H9 (cell line): Measurements from ENCODE around the gene NPIPA5. TPM values are rescaled to one million over a fixed set of nuclear protein-coding genes. Genes with fewer than 3 reads are reported as not detected.
"Not testable (repeated sequence)": the region's sequence is repeated elsewhere in the genome, so short reads cannot be mapped to it uniquely, and the experiment has no call there.

ENCODE experiments used
- DNase-seq: peaks from one replicate; pipeline ENCODE4 v3.0.0-alpha.2; 2017
- H2AFZ ChIP-seq: one replicate; pipeline ENCODE4 v1.6.1; 2013; ENCODE audit warnings: mild to moderate bottlenecking, low read length, control low read depth, moderate library complexity
- H2AK5ac ChIP-seq: 2 replicates; pipeline ENCODE4 v1.6.1; 2013; ENCODE audit warnings: low read length, control low read depth, mixed read lengths; ENCODE audit not compliant: insufficient read length
- H2BK120ac ChIP-seq: one replicate; pipeline ENCODE4 v1.6.1; 2013; ENCODE audit warnings: low read depth, mild to moderate bottlenecking, low read length, control low read depth, inconsistent platforms; ENCODE audit not compliant: poor library complexity, severe bottlenecking
- H2BK12ac ChIP-seq: 2 replicates; pipeline ENCODE4 v1.6.1; 2013; ENCODE audit warnings: low read length, control low read depth, mixed read lengths, low read depth; ENCODE audit not compliant: insufficient read length
- H2BK15ac ChIP-seq: 2 replicates; pipeline ENCODE4 v1.6.1; 2013; ENCODE audit warnings: low read depth, low read length, control low read depth
- H2BK20ac ChIP-seq: one replicate; pipeline ENCODE4 v1.6.1; 2013; ENCODE audit warnings: low read depth, mild to moderate bottlenecking, low read length, control low read depth, inconsistent platforms; ENCODE audit not compliant: poor library complexity, severe bottlenecking
- H2BK5ac ChIP-seq: 2 replicates; pipeline ENCODE4 v1.6.1; 2013; ENCODE audit warnings: low read length, control low read depth, mixed read lengths; ENCODE audit not compliant: insufficient read length
- H3K14ac ChIP-seq: 2 replicates; pipeline ENCODE4 v1.6.1; 2013; ENCODE audit warnings: low read length, control low read depth; ENCODE audit not compliant: insufficient read depth
- H3K18ac ChIP-seq: 2 replicates; pipeline ENCODE4 v1.6.1; 2013; ENCODE audit warnings: low read depth, mild to moderate bottlenecking, mixed read lengths, low read length, control low read depth; ENCODE audit not compliant: insufficient read length
- H3K23ac ChIP-seq: 2 replicates; pipeline ENCODE4 v1.6.1; 2013; ENCODE audit warnings: low read length, control low read depth, mixed read lengths, low read depth; ENCODE audit not compliant: insufficient read length
- H3K23me2 ChIP-seq: 2 replicates; pipeline ENCODE4 v1.6.1; 2013; ENCODE audit warnings: low read depth, mild to moderate bottlenecking, mixed read lengths, low read length, control low read depth; ENCODE audit not compliant: insufficient read length, poor library complexity, severe bottlenecking
- H3K27ac ChIP-seq: 2 replicates; pipeline ENCODE4 v1.5.1; 2013; ENCODE audit warnings: low read length, control low read depth, mixed read lengths, low read depth; ENCODE audit not compliant: insufficient read length
- H3K27me3 ChIP-seq: 2 replicates; pipeline ENCODE4 v1.6.1; 2013; ENCODE audit warnings: low read length, control low read depth, inconsistent platforms; ENCODE audit not compliant: insufficient read depth
- H3K4ac ChIP-seq: 2 replicates; pipeline ENCODE4 v1.6.1; 2013; ENCODE audit warnings: low read depth, mild to moderate bottlenecking, control low read depth, inconsistent platforms, low read length, moderate library complexity
- H3K4me1 ChIP-seq: 2 replicates; pipeline ENCODE4 v1.6.1; 2013; ENCODE audit warnings: low read length, control low read depth, inconsistent platforms; ENCODE audit not compliant: insufficient read depth
- H3K4me2 ChIP-seq: 2 replicates; pipeline ENCODE4 v1.6.1; 2013; ENCODE audit warnings: low read length, control low read depth, mixed read lengths; ENCODE audit not compliant: insufficient read length, insufficient read depth
- H3K56ac ChIP-seq: 2 replicates; pipeline ENCODE4 v1.6.1; 2013; ENCODE audit warnings: low read depth, mild to moderate bottlenecking, mixed read lengths, low read length, control low read depth; ENCODE audit not compliant: insufficient read length
- H3K79me1 ChIP-seq: 2 replicates; pipeline ENCODE4 v1.6.1; 2013; ENCODE audit warnings: low read depth, mild to moderate bottlenecking, moderate library complexity, low read length, control low read depth, inconsistent platforms; ENCODE audit not compliant: insufficient read depth, poor library complexity, severe bottlenecking
- H3K79me2 ChIP-seq: 2 replicates; pipeline ENCODE4 v1.6.1; 2013; ENCODE audit warnings: low read length, control low read depth, inconsistent platforms; ENCODE audit not compliant: insufficient read depth
- H3K9ac ChIP-seq: 2 replicates; pipeline ENCODE4 v1.6.1; 2013; ENCODE audit warnings: low read length, control low read depth, mixed read lengths; ENCODE audit not compliant: insufficient read length; ENCODE audit errors: extremely low read depth
- H3K9me3 ChIP-seq: one replicate; pipeline ENCODE4 v1.6.1; 2013; ENCODE audit warnings: low read depth, low read length, inconsistent platforms; ENCODE audit not compliant: control insufficient read depth
- H3T11ph ChIP-seq: one replicate; pipeline ENCODE4 v1.6.1; 2013; ENCODE audit warnings: mild to moderate bottlenecking, low read length, control low read depth, inconsistent platforms
- H4K20me1 ChIP-seq: one replicate; pipeline ENCODE4 v1.6.1; 2013; ENCODE audit not compliant: control insufficient read depth, insufficient read length, insufficient read depth
- H4K5ac ChIP-seq: 2 replicates; pipeline ENCODE4 v1.6.1; 2013; ENCODE audit warnings: low read depth, mild to moderate bottlenecking, mixed read lengths, low read length, control low read depth; ENCODE audit not compliant: insufficient read length
- H4K8ac ChIP-seq: replicated peaks from 2 replicates; pipeline ENCODE4 v1.6.1; 2013; ENCODE audit warnings: low read length, control low read depth, mixed read lengths, low read depth; ENCODE audit not compliant: insufficient read length
- H4K91ac ChIP-seq: 2 replicates; pipeline ENCODE4 v1.6.1; 2013; ENCODE audit warnings: low read depth, mild to moderate bottlenecking, moderate library complexity, mixed read lengths, low read length, control low read depth; ENCODE audit not compliant: insufficient read length
- H3K27ac Mint-ChIP-seq, 3 experiments: 2 replicates in 2 of 3; 3 replicates in 1 of 3; pipeline ENCODE4 v1.8.0; 2020 to 2021; ENCODE audit warnings: mixed read lengths in 3 of 3, mild to moderate bottlenecking in 1 of 3, moderate library complexity in 1 of 3
- H3K27me3 Mint-ChIP-seq: 2 replicates; pipeline ENCODE4 v1.8.0; 2021; ENCODE audit warnings: low read depth, mild to moderate bottlenecking, moderate library complexity, mixed read lengths
- H3K36me3 Mint-ChIP-seq, 3 experiments: 2 replicates in 2 of 3; 3 replicates in 1 of 3; pipeline ENCODE4 v1.8.0; 2020 to 2021; ENCODE audit warnings: low read depth in 3 of 3, mixed read lengths in 3 of 3; ENCODE audit not compliant: insufficient read depth in 1 of 3
- H3K4me1 Mint-ChIP-seq, 2 experiments: 2 replicates each; pipeline ENCODE4 v1.8.0; 2020; ENCODE audit warnings: mixed read lengths in 2 of 2
- H3K4me3 Mint-ChIP-seq, 2 experiments: 2 replicates in 1 of 2; 3 replicates in 1 of 2; pipeline ENCODE4 v1.8.0; 2020 to 2021; ENCODE audit warnings: mild to moderate bottlenecking in 2 of 2, mixed read lengths in 2 of 2, moderate library complexity in 1 of 2
- H3K9me3 Mint-ChIP-seq, 2 experiments: 2 replicates in 1 of 2; 3 replicates in 1 of 2; pipeline ENCODE4 v1.8.0; 2020; ENCODE audit warnings: mild to moderate bottlenecking in 2 of 2, mixed read lengths in 2 of 2, moderate library complexity in 1 of 2
- WGBS: extraction: QIAGEN DNeasy Blood & Tissue Kit; methylation state at CpG from one replicate; pipeline ENCODE4 v1.1.7; 2013; ENCODE audit warnings: missing lambda C conversion rate, low lambda C conversion rate, mixed read lengths; ENCODE audit not compliant: insufficient read length; ENCODE audit errors: extremely low coverage; 5-methylcytosine and 5-hydroxymethylcytosine counted together
- total RNA-seq: library from RNA; stranded (reverse); gene quantifications from 2 replicates; pipeline ENCODE4 v1.2.1, GENCODE V29; 2021

The NPIPA5 gene
- total RNA-seq, 1 experiment from 2014 or later = 5.2 TPM

DNA sequence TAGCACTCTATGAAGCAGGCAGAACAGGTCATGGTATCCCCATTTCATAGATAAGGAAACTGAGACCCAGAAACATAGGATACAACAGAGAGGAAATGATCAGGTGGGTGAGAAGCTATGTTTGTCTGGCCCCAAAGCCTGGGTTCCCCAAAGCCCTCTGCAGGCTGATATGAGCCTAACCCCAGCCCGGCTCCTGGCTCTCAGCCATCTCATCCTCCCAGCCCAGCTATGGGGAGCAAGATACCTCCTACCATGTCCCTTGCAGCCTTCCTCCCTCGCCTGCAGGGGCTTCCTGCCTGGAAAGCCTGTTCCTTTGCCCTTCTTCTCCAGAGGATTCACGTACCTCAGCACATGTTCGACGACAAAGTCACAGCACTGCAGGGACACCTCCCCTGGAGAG, 26.3 kb downstream of the NPIPA5 start:
- H3K79me2 ChIP-seq, H3K4ac ChIP-seq, H3K79me1 ChIP-seq, H4K8ac ChIP-seq, H4K20me1 ChIP-seq, H3K4me1 Mint-ChIP-seq, DNase-seq, H2BK120ac ChIP-seq, H3K4me2 ChIP-seq, H4K91ac ChIP-seq, H3K56ac ChIP-seq, H3K27ac Mint-ChIP-seq, H3K36me3 Mint-ChIP-seq, H3K27me3 Mint-ChIP-seq, H4K5ac ChIP-seq, H3K23me2 ChIP-seq, H2AFZ ChIP-seq, H3K27me3 ChIP-seq, H2BK5ac ChIP-seq, H3K4me1 ChIP-seq, H3K18ac ChIP-seq, H3K14ac ChIP-seq, H3K23ac ChIP-seq, H2AK5ac ChIP-seq, H3T11ph ChIP-seq, H2BK15ac ChIP-seq, H3K4me3 Mint-ChIP-seq, H2BK12ac ChIP-seq, H2BK20ac ChIP-seq, H3K27ac ChIP-seq, H3K9ac ChIP-seq, H3K9me3 Mint-ChIP-seq, H3K9me3 ChIP-seq: not testable (repeated sequence)
- WGBS = no CpG with 5 or more reads among the region's 5 CpGs

DNA sequence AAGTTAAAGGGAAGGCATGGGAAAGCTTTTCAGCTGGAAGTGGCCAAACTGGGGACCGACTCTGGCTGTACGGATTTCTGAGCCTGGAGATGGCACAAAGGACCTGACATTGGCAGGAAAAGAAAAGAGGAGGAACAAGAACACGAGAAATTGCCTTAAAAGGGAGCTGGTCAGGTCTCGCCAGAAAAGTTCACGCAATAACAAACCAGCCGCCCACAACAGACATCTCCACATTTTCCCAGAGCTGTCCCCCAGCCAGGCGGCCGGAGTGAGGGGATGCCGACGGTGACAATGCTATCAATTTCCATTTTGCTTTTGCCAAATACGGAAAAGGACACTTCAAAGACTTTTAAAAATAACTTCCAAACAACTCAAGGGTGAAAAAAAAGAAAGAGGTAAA, 26.8 kb downstream of the NPIPA5 start:
- not testable (repeated sequence) for H3K27ac Mint-ChIP-seq, H3K9me3 ChIP-seq, H3K9me3 Mint-ChIP-seq, H2BK5ac ChIP-seq, H3K14ac ChIP-seq, H2BK15ac ChIP-seq, H3K27ac ChIP-seq, H3K18ac ChIP-seq, H4K8ac ChIP-seq, H3K27me3 Mint-ChIP-seq, H3K4ac ChIP-seq, H3T11ph ChIP-seq, H3K56ac ChIP-seq, H4K20me1 ChIP-seq, H2BK120ac ChIP-seq, H3K4me2 ChIP-seq, H3K79me2 ChIP-seq, H2AK5ac ChIP-seq, H3K9ac ChIP-seq, H3K27me3 ChIP-seq, H2BK20ac ChIP-seq, H3K23me2 ChIP-seq, H3K79me1 ChIP-seq, H3K4me1 ChIP-seq, H2AFZ ChIP-seq, H3K4me1 Mint-ChIP-seq, H3K4me3 Mint-ChIP-seq, DNase-seq, H2BK12ac ChIP-seq, H4K5ac ChIP-seq, H4K91ac ChIP-seq, H3K36me3 Mint-ChIP-seq, H3K23ac ChIP-seq
- WGBS = no CpG with 5 or more reads among the region's 11 CpGs
